GM18951 (cell line): Measurements from ENCODE around the gene PAXIP1.

Experiments
- POLR2A ChIP-seq: IDR thresholded peaks from 4 replicates; pipeline ENCODE4 v1.6.1; 2011; ENCODE audit warnings: mild to moderate bottlenecking; ENCODE audit not compliant: insufficient read length, insufficient read depth; ENCODE audit errors: extremely low read depth
- in situ Hi-C: fragments of 300-500 bp; cut with MboI; formaldehyde crosslinking; loops from one replicate; pipeline ENCODE4 v1.12.0; 2022; ENCODE audit warnings: low sequenced_read_pairs, mixed read lengths, inconsistent platforms; ENCODE audit not compliant: unreplicated experiment

PAXIP1 gene

DNA sequence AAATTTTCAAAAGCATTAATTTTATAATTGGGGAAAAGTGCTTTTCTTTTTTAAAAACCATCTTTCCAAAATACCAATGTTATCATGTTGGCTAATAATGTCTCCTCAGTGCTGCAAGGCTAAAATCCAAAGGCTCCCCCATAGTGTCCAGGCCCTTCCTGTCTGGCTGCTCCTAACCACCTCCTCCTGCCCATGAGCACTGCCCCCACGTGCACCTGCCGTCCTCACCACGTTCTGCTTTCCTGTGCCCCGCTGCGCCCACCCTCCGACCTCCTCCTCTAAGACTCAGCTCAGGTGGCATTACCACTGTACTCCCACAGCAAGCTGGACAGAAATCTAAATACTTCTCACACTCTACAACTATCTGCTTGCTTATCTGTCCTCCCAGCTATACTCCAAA is 17.7 kb downstream of the PAXIP1 start:
- TF ChIP-seq POLR2A, result no peak

DNA sequence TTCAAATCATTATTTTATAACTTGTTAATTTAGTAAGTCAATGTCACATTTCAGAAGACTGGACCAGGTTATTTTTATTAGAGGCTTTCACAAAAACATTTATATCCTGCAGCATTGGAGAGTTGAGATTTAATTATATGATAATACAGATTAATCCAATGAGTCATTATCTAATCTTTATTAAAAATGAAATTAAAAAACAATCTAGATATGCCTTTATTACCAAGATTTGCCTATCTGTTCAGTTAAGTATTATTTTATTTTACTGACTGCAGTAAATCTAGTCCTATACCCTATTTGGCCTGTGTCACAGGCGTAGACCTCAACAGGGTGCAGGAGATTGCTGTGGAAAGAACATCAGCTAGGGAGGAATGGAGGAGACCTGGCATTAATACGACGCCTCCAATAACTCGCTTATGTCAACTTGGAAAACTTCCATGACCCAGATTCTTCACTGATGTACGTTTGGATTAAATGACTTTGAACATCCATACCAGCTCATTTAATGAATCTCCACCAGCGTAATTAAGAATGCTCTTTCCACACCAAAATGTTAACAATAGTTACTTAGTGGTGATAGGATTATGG is 18.2 kb downstream of the PAXIP1 start:
- in situ Hi-C loops, result no loop called here
- TF ChIP-seq POLR2A, result no peak

More for the DNA sequence above, 17.7 kb downstream of the PAXIP1 start:
- in situ Hi-C loops, result no loop called here

- TF ChIP-seq POLR2A, result no peak
- in situ Hi-C loops, result no loop called here
Observed at GRCh38 chr7:154978017-154978416, 24.9 kb downstream of the PAXIP1 start.

DNA sequence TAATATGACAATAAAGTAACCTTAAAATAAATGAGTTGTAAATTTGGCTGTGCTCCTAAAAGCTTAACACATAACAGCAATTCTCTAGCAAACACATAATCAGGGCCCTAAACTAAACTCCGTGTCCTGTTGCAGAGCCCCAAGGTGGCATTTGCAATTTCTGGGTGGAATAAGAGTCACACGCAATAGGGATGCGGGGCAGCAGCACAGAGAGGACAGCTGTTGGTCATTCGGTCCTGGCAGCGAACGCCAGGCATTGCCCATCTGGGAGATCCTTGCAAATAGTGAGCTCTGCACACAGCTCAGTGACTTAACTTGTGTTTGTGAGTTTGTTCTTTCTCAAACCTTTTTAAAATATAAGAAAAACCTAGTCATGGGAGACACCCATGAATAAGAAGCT is 25.7 kb downstream of the PAXIP1 start:
- in situ Hi-C loops, result no loop called here
- TF ChIP-seq POLR2A, result no peak

GRCh38 chr7:154976844-154977243 is 26.1 kb downstream of the PAXIP1 start:
- in situ Hi-C loops, result no loop called here
- no peak for TF ChIP-seq POLR2A

DNA sequence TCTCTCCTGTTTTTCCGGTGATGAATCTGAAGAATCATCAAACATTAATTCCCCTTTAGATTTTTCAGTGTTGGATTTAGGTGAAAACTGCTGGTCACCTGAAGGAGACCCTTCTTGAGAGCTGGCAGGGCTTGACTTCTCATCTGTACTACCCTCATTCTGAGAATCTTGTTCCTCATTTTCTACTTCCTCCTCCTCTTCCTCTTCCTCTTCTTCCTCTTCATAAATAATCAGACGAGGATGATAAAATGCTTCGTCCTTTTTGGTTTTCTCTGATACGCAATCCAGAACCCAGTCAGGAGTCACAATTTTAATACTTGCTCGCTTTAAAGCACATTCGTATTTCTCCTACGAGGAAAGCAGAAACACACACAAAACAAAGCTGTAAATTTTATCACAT is 26.9 kb downstream of the PAXIP1 start:
- in situ Hi-C loops, result no loop called here
- TF ChIP-seq POLR2A, result no peak

DNA sequence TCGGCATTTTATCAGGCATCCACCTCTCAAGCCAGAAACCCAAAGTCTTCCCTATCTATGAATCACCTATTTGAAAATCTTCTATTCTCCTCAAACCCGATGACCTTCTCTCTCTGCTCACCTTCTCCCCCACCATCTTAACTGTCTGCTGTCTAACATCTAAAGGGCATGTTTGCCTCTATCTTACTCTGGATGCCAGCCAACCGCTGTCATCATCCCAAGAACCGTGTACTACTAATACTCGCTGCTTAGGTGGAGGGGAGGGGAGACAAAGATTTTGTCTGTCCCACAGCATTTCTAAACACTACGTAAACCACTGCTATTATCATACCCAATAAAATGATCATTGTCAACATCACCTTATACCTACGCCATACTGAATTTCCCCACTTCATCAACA is 29.5 kb downstream of the PAXIP1 start:
- in situ Hi-C loops, result no loop called here
- no peak for TF ChIP-seq POLR2A

GRCh38 chr7:154968336-154969001 is 34.5 kb downstream of the PAXIP1 start:
- no peak for TF ChIP-seq POLR2A
- in situ Hi-C loops, result no loop called here

DNA sequence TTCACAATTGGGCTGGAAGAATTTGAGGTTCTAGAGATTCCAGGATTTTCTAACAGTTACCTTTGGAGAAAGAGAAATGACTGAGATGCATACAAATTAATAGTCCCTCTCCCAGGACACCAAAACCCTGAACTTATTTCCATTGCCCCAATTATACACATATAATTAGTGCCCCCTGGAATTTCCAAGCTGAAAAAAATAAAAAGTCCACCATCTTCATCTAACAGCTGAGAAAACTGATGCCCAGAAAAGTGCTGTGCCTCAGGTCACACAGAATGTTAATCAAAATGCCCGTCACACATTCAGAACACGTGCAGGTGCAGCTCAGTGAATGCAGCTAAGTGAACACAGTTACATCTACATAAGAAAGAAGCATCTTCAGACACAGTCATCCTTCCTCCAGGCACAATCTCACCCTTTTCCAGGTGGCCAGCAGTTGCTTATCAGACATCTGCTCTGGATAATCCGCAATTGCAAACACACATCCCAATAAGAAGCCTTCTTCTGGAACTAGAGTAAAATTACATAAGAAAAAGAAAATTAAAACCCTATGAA is 35.4 kb downstream of the PAXIP1 start:
- in situ Hi-C loops, result no loop called here
- TF ChIP-seq POLR2A, result no peak

- TF ChIP-seq POLR2A, result no peak
- in situ Hi-C loops, result no loop called here
Observed at GRCh38 chr7:154965014-154965413, 37.9 kb downstream of the PAXIP1 start.

DNA sequence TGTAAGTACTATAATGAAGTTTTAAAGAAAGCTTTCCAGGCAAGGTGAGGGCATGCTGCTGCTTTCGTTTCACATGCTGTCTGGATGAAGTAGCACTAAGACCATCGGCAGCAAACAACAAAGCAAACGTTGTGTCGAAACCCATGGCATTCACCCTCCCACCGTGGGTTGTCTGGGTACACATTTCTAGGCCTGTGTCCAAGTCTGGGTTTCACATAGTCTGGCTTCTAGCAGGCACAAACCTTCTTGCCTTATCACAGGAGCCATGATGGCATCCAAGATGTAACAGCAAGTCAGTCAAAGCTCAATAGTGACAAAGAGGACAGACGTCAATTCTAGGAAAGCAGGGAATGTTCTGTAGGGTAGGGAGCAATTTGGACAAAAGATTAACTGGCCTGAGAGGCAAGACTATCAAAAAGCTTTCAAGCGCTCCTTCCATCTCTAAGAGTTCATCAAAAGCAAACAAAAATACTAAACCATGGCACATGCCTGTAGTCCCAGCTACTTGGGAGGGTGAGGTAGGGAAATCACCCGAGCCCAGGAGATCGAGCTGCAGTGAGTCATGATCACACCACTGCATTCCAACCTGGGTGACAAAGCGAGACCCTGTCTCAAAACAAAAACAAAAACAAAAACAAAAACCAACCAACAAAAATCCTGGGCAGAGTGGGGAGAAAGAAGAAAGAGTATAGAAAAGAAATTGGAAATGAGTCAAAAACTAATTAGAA is 42.7 kb downstream of the PAXIP1 start:
- in situ Hi-C loops, result no loop called here
- TF ChIP-seq POLR2A, result no peak

DNA sequence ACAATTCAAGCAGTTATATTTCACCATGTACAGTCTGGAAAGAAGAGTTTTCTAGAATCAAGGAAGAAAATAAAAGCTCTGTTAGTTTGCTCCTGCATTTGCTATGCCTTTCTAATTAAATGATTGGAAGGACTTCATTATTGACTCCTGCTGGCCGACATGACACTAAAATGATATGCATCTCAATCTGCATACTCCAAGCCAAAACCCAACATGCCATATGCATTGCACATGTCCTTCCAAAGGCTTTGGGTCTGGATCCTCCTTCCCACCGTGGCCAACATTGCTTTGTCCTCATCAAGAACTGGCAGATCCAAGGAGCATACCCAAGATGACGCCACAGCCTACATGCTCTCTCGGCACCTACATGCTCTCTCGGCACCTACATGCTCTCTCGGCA is 46.5 kb downstream of the PAXIP1 start:
- no peak for TF ChIP-seq POLR2A
- in situ Hi-C loops, result no loop called here

DNA sequence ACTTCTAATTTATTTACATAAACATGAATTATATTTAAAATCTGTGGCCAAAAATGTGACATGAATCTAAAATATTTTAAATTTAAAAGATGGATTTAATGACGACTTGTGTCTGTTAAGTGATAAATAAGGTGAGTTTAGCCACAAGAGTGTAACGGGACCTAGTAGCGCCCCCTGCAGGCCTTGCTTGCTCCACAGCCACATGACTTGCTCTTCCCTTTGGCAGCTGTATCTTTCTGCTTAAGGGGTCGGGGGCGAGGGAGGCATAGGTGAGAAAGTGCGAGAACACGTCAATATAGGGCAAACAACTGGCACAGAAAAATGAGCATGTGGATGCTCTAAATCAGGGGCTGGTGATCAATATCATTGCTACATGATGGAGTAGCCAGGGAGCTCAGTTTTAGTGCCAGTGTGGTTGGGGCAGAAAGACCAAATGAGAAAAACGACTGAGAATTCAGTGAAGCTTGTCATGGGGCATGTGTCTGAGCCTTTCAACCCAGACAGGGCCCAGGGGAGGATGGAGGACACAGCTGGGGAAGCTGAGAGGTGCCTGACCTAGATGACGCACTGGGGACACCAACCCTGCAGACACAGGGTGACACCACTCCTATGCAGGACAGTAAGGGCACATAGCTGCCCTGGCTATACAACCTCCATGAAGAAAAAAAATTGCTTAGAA is 49.8 kb downstream of the PAXIP1 start:
- no peak for TF ChIP-seq POLR2A
- in situ Hi-C loops, result no loop called here
